ENCODE data around the gene COPRS.

DNA sequence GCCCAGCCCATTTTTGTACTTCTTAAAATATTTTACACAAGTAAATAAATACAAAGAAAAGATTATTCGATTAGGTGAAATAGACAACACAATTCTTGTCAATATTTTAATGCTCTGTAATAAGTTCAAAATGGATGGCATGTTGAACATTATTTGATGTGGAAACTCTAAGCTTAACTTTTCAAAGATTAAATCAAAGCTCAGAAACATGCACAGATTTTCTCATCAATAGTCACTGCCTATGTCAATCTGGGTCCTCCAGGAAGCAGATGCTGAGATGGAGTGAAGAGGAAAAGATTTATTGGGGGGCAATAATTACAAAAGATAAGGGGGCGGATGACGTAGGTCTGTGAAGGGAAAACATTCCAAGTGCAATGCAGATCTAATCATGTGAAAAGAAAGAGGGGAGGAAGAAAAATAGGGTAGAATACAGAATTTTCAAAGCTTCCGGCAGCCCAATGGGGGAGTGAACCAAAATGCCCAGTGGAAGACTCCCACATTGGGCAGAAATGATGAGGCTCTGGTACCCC lies 50.5 kb downstream of the COPRS start:
- no peak for TF ChIP-seq EP300 (IDR thresholded peaks at IDR 0.05)
- TF ChIP-seq, protein P1, sequence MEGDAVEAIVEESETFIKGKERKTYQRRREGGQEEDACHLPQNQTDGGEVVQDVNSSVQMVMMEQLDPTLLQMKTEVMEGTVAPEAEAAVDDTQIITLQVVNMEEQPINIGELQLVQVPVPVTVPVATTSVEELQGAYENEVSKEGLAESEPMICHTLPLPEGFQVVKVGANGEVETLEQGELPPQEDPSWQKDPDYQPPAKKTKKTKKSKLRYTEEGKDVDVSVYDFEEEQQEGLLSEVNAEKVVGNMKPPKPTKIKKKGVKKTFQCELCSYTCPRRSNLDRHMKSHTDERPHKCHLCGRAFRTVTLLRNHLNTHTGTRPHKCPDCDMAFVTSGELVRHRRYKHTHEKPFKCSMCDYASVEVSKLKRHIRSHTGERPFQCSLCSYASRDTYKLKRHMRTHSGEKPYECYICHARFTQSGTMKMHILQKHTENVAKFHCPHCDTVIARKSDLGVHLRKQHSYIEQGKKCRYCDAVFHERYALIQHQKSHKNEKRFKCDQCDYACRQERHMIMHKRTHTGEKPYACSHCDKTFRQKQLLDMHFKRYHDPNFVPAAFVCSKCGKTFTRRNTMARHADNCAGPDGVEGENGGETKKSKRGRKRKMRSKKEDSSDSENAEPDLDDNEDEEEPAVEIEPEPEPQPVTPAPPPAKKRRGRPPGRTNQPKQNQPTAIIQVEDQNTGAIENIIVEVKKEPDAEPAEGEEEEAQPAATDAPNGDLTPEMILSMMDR (IDR thresholded peaks at IDR 0.05), result no peak

Measured in stomach (tissue), 4 donors.